ENCODE results near the gene GGPS1. TPM values are rescaled to one million over a fixed set of nuclear protein-coding genes. Genes with fewer than 3 reads are reported as not detected.

Gene GGPS1
- total RNA-seq, 1 donor from 2014 or later, result 39.1 TPM

GRCh38 chr1:235342039-235342438 lies 13.7 kb downstream of the GGPS1 start:
- Histone ChIP-seq H3K4me3 (ENCODE audit: insufficient read depth, low read depth, low read length) (no peak overlapping the region), H3K4me1 (ENCODE audit: insufficient read depth, low read length) (no peaks in the 10 kb centered on the region), H3K36me3 (ENCODE audit: insufficient read depth, low read length) (peaks cover 11% of the 10 kb centered on the region), H3K79me2 (ENCODE audit: insufficient read depth, low read length) (peaks cover 1% of the 10 kb centered on the region), H3K27ac (ENCODE audit: low read depth, low read length) (no peak overlapping the region), H3K27me3 (ENCODE audit: insufficient read depth, low read length) (no peaks in the 10 kb centered on the region), H4K20me1 (ENCODE audit: insufficient read depth, low read length) (no peaks in the 10 kb centered on the region), H2AFZ (ENCODE audit: low read depth, low read length) (no peak overlapping the region), H3K4me2 (ENCODE audit: low read length) (no peak overlapping the region), H3K9me3 (ENCODE audit: insufficient read depth, low read depth, low read length) (no peaks in the 10 kb centered on the region), H3K9ac (ENCODE audit: low read length) (no peak overlapping the region)
- Mint-ChIP-seq H3K9me3 (ENCODE audit: unreplicated experiment) (no peaks in the 10 kb centered on the region), H3K36me3 (ENCODE audit: low read depth, unreplicated experiment) (peaks cover 7% of the 10 kb centered on the region), H3K4me3 (ENCODE audit: unreplicated experiment) (no peak overlapping the region), H3K27me3 (ENCODE audit: low read depth, unreplicated experiment) (no peaks in the 10 kb centered on the region), H3K27ac (ENCODE audit: unreplicated experiment) (no peak overlapping the region), H3K4me1 (ENCODE audit: low read depth, unreplicated experiment) (no peaks in the 10 kb centered on the region)
- FAIRE-seq (no peak), DNase-seq (ENCODE audit: low read depth) (no peak)
- TF ChIP-seq CTCF (IDR thresholded peaks at IDR 0.05; ENCODE audit: insufficient read depth, low read depth, low read length) (no peak), EZH2 (IDR thresholded peaks at IDR 0.05; ENCODE audit: insufficient read depth, low read length) (no peak)

GRCh38 chr1:235342471-235342870 lies 14.1 kb downstream of the GGPS1 start:
- Histone ChIP-seq H3K4me2 (ENCODE audit: low read length) (no peak overlapping the region), H3K4me3 (ENCODE audit: insufficient read depth, low read depth, low read length) (no peak overlapping the region), H3K79me2 (ENCODE audit: insufficient read depth, low read length) (no peaks in the 10 kb centered on the region), H4K20me1 (ENCODE audit: insufficient read depth, low read length) (no peaks in the 10 kb centered on the region), H3K36me3 (ENCODE audit: insufficient read depth, low read length) (peaks cover 11% of the 10 kb centered on the region), H3K4me1 (ENCODE audit: insufficient read depth, low read length) (no peaks in the 10 kb centered on the region), H3K9me3 (ENCODE audit: insufficient read depth, low read depth, low read length) (no peaks in the 10 kb centered on the region), H3K27me3 (ENCODE audit: insufficient read depth, low read length) (no peaks in the 10 kb centered on the region), H2AFZ (ENCODE audit: low read depth, low read length) (no peak overlapping the region), H3K9ac (ENCODE audit: low read length) (no peak overlapping the region), H3K27ac (ENCODE audit: low read depth, low read length) (no peak overlapping the region)
- peaks cover 7% of the 10 kb centered on the region for H3K36me3 Mint-ChIP-seq (ENCODE audit: low read depth, unreplicated experiment)
- H3K4me3 Mint-ChIP-seq (ENCODE audit: unreplicated experiment), result no peak overlapping the region
- DNase-seq (ENCODE audit: low read depth) (no peak), FAIRE-seq (no peak)
- no peak for TF ChIP-seq CTCF (IDR thresholded peaks at IDR 0.05; ENCODE audit: insufficient read depth, low read depth, low read length)
- TF ChIP-seq EZH2 (IDR thresholded peaks at IDR 0.05; ENCODE audit: insufficient read depth, low read length), result no peak
- no peaks in the 10 kb centered on the region for H3K27me3 Mint-ChIP-seq (ENCODE audit: low read depth, unreplicated experiment)
- no peak overlapping the region for H3K27ac Mint-ChIP-seq (ENCODE audit: unreplicated experiment)
- H3K4me1 Mint-ChIP-seq (ENCODE audit: low read depth, unreplicated experiment), result no peaks in the 10 kb centered on the region
- no peaks in the 10 kb centered on the region for H3K9me3 Mint-ChIP-seq (ENCODE audit: unreplicated experiment)

- FAIRE-seq (no peak), DNase-seq (ENCODE audit: low read depth) (no peak)
- Histone ChIP-seq H3K9ac (ENCODE audit: low read length) (no peak overlapping the region), H3K27ac (ENCODE audit: low read depth, low read length) (no peak overlapping the region), H3K79me2 (ENCODE audit: insufficient read depth, low read length) (no peaks in the 10 kb centered on the region), H3K4me1 (ENCODE audit: insufficient read depth, low read length) (no peaks in the 10 kb centered on the region), H2AFZ (ENCODE audit: low read depth, low read length) (no peak overlapping the region), H3K9me3 (ENCODE audit: insufficient read depth, low read depth, low read length) (no peaks in the 10 kb centered on the region), H3K4me3 (ENCODE audit: insufficient read depth, low read depth, low read length) (no peak overlapping the region), H3K36me3 (ENCODE audit: insufficient read depth, low read length) (peaks cover 11% of the 10 kb centered on the region), H3K27me3 (ENCODE audit: insufficient read depth, low read length) (no peaks in the 10 kb centered on the region), H3K4me2 (ENCODE audit: low read length) (no peak overlapping the region), H4K20me1 (ENCODE audit: insufficient read depth, low read length) (no peaks in the 10 kb centered on the region)
- no peaks in the 10 kb centered on the region for H3K4me1 Mint-ChIP-seq (ENCODE audit: low read depth, unreplicated experiment)
- TF ChIP-seq CTCF (IDR thresholded peaks at IDR 0.05; ENCODE audit: insufficient read depth, low read depth, low read length) (no peak), EZH2 (IDR thresholded peaks at IDR 0.05; ENCODE audit: insufficient read depth, low read length) (no peak)
- H3K9me3 Mint-ChIP-seq (ENCODE audit: unreplicated experiment), result no peaks in the 10 kb centered on the region
- peaks cover 7% of the 10 kb centered on the region for H3K36me3 Mint-ChIP-seq (ENCODE audit: low read depth, unreplicated experiment)
- no peak overlapping the region for H3K27ac Mint-ChIP-seq (ENCODE audit: unreplicated experiment)
- H3K27me3 Mint-ChIP-seq (ENCODE audit: low read depth, unreplicated experiment), result no peaks in the 10 kb centered on the region
- no peak overlapping the region for H3K4me3 Mint-ChIP-seq (ENCODE audit: unreplicated experiment)
Observed at GRCh38 chr1:235343726-235344125, 15.4 kb downstream of the GGPS1 start.

All from astrocyte (in vitro differentiated cells and primary cell).